HG03064 (cell line): Measurements from ENCODE around the gene PRPS1.
A peak's percentile ranks its signal among the peaks of the same experiment; 100 is the strongest.
"Not testable (repeated sequence)": the region's sequence is repeated elsewhere in the genome, so short reads cannot be mapped to it uniquely, and the experiment has no call there.

Experiments used
- ATAC-seq: cut with Tn5 transposase; IDR thresholded peaks from one replicate; pipeline ENCODE4 v1.9.1; 2021; ENCODE audit warnings: low read depth; ENCODE audit not compliant: unreplicated experiment

PRPS1 gene

DNA sequence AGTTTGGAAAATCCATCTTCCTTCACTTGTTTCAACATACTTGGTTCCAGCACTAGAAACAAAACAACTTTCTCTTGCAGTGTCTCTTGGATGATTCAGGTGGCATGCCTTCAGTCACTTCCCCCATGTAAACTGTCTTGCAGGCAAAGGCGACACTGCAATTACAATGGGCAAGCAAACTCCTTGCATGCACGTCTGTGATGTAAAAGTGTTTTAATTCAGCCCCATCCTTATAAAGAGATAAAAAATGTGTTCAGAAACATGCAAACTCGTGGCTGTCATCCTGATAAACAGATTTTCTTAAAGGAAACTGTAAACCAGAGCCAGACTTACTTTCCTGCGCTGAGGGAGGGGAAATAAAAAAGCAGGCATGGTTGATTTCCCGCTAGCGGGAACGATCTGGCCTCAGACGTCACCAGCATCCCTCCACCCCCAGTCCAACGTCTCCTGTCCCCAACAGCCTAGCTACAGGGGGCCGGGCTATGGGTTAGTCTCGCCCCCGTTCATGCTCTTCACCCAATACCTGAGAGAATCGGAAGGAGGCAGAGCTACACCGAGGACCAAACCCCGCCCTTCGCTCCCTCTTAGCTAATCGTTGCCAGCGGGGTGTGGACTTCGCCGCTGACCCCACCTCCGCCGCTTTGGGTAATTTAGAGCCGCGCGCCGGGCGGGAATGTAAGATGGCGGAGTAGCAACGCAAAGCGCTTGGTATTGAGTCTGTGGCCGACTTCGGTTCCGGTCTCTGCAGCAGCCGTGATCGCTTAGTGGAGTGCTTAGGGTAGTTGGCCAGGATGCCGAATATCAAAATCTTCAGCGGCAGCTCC, at the start of gene PRPS1:
Gene PRPS1, plus strand, starts transcription at position 673 of the 824 bp plus-strand sequence. Its CDS starts 119 bp downstream, at position 792.
- peak; percentile 99 for ATAC-seq

DNA sequence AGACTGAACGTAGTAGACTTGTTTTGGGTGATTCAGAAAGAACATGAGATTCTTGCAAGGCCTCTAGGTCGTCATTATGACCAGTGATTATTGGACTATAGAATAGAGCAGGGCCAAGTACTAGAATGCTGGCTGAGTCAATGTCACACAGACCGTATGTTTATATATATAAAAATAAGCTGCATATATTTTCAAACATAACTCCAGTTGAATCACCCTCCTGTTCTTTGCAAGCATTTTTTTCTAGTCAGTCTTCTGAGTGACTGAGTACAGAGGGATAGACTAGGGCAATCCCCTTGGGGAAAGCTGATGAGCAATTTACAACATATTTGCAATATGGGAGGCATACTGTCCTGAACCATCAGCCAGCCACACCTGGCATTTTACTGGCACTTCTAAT, 48.4 kb upstream of the PRPS1 start:
- no peak for ATAC-seq

DNA sequence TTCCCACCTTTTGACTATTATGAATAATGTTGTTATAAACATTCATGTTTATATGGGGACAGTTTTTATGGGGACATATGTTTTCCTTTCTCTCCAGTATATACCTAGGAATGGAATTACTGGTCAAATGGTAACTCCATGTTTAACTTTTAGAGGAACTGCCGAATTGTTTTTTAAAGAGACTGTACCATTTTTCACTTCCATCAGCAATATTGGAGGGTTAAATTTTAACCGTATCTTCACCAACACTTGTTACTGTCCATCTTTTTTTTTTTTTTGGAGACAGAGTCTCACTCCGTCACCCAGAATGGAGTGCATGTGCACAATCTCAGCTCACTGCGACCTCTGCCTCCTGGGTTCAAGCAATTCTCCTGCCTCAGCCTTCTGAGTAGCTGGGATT, 46.4 kb upstream of the PRPS1 start:
- ATAC-seq = no peak

DNA sequence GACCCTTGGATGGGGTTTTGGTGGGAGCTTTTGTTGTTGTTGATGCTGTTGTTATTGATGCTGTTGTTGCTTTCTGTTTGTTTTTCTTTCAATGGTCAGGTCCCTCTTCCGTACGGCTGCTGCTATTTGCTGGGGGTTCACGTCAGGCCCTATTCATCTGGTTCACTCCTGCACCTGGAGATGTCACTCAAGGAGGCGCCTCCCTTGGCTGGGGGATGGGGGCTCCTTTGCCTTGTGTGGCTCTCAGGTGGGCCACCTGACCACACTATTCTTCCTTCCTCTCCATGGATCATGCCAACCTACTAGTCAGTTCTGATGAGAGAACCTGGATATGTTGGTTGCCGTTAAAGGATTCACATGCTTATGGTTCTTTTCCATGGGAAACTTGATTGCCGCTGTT, 39.1 kb upstream of the PRPS1 start:
- no peak for ATAC-seq

DNA sequence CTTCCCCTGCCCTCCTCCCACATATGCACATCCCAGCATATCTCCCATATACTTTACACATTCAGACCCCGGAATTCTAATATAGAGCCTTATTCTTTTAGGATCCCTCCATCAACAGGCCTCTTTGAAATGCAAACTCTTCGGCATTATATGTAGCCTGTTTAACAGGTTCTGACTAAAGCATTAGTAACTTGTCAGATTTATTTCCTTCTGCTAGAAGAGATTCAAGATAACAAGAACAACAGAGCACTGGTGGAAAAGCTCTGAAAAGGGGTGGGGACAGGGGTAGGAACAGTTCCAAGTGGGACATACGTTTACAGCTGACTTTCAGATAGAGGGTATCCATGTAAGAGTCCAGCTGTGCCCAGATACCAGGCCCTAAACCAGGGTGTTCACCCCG, 31.7 kb upstream of the PRPS1 start:
- ATAC-seq = no peak

DNA sequence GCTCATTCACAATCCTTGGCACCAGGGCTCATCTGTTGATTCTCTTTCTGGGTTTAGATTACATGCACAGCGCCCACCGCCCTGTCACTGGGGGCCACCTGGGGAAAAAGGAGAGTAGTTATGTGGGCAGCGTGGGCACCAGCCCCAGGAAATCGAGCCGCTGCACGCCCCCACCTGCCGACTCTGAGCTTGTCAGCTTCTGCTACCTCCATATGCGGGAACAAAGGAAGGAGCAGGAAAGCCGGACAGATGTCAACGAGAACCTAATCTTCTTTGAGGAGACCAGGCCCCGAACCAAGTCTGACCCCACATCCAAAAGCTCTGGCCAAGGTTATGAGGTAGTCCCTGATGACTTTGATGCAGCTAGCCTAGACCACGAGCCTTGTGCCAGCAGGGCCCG, 31.0 kb upstream of the PRPS1 start:
- no peak for ATAC-seq

DNA sequence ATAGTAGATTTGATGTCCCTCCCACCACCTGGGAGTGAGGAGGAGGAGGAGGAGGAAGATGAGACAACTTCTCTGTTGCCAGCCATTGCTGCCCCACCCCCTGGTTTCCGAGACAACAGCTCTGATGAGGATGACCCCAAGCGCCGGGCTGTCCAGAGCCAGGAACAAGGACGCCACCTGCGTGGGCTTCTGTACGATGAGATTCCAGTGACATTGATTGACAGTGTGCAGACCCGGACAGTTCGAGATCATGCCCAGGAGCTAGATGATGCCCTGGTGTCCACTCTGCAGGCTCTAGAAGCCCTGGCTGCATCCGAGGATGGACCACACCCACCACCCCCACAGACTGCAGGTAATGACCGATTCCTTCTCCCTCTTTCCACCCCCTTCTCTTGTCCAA, 30.5 kb upstream of the PRPS1 start:
- no peak for ATAC-seq

DNA sequence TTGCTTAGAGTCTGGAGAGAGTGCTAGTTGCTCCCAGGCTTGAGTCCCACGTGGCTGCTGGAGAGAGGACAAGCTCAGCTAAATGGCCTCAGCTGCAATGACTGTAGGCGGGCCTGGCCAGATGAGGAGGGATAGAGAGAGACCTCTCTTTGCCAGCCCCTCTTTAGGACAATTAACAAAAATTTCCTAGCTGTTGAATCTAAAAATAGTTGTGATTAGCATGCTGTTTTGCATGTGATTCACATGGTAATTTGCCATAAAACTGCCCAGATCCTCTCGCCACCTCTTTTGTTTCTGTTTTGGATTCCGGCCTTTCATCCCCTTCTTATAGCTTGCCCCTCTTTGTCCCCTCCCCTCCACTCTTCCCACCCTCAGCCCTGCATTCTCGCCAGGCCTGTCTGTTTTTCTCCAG, 28.9 kb upstream of the PRPS1 start:
- ATAC-seq = no peak

DNA sequence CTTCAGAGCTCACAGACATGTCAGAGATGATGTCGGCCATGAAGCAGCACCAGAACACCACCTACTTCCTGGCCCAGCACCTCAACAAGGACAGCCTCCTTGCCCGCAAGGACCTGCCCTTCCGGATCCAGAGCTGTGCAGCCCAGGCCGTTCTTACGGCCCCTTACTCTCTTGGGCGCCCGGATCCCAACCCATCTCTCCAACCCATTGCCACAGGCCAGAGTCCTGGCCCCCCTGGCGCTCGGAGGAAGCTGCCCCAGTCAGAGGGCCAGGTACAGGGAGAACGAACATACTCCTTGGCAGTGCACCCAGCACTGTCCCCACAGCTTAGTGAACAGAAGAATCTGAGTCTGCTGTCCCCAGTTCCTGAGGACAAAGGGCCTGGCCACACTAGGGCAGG, 27.9 kb upstream of the PRPS1 start:
- ATAC-seq = no peak

DNA sequence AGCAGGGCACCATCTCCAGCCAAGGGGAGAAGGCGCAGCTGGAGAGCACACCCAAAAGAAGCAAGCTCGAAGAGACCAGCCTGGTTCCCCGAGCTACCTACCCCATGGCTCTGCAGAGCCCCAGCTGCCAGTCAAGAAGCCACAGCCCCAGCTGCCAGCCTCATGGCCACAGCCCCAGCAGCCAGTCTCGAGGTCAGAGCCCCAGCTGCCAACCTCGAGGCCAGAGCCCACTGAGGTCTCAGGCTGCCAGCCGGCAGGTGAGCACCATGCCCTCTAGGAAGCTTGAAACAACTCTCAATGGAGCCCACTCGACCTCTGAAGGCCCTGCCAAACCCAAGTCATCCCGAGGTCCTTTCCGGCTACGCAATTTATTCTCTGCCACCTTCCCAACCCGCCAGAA, 27.0 kb upstream of the PRPS1 start:
- no peak for ATAC-seq

DNA sequence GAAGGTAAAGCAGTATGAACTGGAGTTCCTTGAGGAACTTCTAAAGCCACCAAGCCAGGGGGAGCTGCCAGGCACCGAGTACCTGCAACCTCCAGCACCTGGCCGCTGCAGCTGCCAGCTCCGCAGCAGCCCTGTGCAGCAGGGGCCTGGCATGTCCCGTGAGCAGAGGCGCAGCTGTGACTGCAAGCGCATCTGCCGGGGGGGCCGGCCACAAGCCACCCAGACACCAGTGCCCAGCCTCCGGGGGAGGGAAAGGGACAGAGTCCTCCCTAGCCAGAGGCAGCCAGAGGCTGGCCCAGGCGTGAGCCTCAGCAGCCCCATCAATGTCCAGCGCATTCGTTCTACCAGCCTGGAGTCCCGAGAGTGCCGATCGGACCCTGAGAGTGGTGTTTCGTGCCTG, 26.6 kb upstream of the PRPS1 start:
- ATAC-seq = no peak

DNA sequence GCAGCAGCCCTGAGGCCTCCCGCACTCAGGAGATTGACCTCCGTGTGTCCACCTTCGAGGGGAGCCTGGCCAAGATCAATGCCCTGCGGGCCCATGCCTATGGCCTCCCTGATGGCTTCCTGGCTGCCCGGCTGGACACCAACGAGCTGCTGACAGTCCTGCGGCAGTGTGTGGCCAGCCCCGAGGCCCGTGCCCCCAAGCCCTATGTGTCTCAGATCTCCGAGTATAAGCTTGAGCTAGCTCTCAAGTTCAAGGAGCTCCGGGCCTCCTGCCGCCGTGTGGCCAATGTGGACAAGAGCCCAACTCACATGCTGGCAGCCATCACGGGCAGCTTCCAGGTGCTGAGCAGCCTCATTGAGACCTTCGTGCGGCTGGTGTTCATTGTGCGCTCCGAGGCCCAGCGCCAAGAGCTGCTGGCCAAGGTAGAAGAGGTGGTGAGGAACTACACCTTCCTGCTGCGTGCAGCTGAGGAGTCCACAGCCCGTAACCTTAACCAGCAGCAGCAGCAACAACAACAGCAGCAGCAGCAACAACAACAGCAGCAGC, 25.5 kb upstream of the PRPS1 start:
- ATAC-seq = no peak

DNA sequence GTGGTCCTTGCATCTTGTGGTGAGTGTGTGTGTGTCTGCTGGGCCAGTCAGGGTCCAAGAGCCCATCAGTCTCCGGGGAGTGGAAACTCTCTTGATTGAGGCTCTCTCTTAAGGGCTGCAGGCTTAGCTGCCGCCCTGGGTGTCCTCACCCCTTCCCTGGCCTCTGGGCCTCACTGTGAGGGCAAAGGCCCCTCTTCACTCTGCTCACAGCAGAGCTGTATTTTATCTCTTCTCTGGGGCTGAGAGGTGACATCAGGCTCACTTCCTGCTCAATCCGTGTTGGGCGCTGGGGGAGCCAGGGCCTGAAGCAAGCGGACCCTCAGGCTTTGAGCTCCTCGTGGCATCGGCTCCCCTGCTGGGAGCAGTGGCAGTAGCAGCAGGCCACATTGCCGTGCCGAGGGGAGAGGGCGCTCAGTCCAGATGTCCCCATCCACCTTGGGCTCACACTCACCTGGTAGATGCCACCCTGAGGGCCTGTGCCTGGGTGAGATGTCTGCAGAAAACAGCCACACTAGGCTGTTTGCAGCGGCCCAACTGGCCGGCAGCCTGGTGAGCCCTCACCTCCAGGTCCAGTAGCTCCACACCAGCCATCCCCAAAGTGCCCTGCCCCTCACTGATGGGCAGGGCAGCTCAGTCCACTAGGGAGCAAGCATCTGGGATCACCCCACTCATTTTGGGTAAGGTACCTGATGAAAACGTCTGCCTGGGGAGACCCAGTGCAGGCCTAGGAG, 24.7 kb upstream of the PRPS1 start:
- ATAC-seq = no peak

DNA sequence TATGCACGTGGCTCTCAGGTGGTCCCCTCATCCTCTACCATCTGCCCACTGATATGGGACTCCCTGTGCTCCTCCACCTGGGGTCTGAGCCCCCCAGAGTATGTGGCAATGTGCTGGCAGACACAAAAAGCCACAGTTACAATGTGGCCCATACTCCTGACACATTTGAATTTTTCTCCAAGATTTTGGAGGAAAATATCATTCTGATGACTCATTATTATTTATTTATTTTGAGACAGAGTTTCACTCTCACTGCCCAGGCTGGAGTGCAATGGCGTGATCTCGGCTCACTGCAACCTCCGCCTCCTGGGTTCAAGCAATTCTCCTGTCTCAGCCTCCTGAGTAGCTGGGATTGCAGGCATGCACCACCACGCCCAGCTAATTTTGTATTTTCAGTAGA, 19.2 kb upstream of the PRPS1 start:
- not testable (repeated sequence) for ATAC-seq

DNA sequence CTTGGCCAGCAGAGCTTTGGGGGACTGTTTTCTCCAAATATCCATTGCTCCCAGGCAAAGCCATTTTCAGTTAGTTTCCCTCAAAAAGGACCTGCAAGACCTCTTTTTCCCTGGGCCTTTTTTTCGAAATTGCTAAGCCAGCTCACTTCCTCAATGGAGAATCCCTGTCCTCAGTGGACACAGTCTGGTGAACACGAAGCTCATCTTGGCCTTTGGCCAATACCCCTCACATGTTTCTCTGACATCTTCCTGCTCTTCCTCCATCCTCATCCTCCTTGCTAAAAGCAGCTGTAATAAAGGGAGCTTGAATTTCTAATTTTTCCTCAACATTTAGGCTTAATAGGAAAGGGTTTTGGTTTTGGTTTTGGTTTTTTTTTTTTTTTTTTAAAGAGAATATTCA, 17.6 kb upstream of the PRPS1 start:
- ATAC-seq = no peak

DNA sequence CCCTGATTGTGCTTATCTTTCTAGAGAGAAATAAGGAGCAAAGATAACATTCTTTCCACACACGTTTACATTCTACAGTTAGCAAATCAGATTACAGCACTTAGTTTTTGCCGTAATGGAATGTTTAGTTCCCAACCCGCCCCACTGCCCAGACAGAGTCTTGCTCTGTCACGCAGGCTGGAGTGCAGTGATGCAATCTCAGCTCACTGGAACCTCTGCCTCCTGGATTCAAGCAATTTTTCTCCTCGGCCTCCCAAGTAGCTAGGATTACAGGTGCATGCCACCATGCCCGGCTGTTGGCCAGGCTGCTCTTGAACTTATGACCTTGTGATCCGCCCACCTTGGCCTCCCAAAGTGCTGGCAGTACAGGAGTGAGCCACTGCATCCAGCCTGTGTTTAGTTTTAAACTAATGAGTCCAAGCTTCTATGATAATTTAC, 8.4 kb upstream of the PRPS1 start:
- no peak for ATAC-seq

DNA sequence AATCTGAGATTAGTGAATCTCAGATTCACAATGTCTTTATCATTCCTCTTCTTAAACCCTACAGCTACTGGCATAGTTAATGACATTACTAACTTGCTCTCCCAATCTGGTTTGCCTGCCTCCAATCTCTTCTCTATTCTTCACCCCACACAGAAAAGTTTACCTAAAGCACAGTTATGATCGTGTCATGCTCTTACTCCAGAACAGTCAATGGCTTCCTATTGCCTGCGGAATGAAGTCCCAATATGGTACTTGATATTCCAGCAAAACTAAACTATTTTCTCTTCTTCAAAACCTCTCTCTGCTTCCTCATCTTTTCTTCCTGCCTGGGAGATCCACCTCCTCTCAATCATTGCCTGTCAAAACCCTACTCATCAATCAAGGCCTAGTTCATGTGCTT, 3.4 kb upstream of the PRPS1 start:
- no peak for ATAC-seq

DNA sequence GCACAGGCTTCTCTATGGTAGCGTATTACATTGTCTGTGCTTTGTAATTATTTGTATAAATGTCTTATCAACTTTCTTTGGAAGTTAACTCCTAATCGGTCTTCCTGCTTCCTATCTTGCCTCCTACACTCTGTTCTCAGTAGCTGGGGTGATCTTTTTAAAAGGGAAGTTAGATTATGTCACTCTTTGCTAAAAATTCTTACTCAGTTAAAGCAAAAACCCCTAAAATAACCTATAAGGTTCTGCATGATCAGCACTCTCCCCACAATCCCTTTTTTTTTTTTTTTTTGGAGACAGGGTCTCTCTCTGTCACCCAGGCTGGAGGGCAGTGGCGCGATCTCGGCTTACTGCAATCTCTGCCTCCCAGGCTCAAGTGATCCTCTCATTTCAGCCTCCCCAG, 2.6 kb upstream of the PRPS1 start:
- ATAC-seq = no peak

DNA sequence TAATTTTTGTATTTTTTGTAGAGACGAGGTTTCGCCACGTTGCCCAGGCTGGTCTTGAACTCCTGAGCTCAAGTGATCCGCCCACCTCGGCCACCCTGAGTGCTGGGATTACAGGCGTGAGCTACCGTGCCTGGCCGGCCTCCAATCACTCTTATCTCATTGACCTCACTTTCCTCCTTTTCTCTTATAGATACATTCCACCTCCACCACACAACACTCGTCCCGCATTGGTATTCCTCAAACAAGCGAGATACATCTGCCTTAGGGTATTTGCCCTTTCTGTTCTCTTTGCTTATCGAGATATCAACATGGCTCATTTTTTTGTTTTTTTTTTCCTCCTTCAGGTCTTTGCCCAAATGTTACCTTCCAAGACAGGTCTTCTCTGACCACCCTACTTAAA, 1.8 kb upstream of the PRPS1 start:
- no peak for ATAC-seq

DNA sequence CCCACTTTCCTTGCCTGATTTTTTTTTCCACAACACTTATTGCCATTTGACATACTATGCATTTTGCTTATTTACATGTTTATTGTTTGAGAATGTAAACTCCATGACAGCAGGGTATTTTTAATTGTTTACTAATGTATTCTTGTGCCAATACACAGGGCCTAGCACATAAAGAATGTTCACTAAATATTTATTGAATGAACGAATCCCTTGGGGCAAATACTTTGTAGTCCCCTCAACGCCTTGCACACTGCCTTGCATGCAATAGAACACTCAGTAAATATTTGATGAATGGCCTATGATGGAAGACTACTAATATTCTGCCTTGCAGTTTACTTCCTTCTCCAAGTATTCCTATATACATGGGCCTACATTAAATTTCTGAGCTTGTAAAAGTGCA, 1.4 kb upstream of the PRPS1 start:
- no peak for ATAC-seq

DNA sequence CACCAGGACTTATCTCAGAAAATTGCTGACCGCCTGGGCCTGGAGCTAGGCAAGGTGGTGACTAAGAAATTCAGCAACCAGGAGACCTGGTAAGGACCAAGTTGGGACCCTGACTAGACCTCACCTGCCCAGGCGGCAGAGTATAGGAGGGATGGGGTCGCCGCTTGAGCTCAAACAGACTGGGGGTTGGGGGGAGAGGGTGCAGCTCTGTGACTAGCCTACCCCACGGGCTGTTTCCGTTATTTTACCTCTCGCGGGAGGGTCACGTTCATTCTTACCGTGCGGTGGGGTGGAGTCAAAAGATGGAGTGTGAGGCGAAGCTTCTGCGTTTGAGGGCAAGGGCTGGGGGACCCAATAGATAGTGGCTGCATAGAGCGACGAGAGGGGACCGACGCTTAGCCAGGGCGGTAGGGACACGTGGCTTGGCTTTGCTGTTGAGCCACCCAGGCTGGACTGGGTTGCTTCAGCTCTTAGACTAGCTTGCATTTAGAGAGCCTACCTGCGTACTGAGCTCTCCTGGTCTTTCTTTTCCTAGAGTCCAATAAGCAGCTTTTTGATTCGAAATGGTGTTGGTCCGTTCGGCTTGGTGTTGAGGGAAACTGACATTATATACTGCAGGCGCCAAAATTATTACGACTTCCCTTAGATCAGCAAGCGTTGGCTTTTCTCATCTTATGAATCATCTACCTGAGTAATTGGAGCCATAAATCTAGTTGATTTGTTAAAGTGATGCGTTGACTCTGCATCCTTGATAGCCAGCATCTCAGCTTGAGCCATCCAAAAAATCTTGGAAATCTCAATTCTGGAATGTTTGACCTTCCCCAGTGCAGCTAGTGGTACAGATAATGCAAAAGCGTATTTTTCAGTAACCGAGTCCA, 591 bp downstream of the PRPS1 start:
- ATAC-seq = peak; percentile 28
